OCI-LY7 (cell line): Measurements from ENCODE around the gene GRIK2. TPM values are rescaled to one million over a fixed set of nuclear protein-coding genes. Genes with fewer than 3 reads are reported as not detected.
"Not testable (repeated sequence)": the region's sequence is repeated elsewhere in the genome, so short reads cannot be mapped to it uniquely, and the experiment has no call there.

Source experiments
- BruUV-seq: library from RNA; stranded (reverse); fragments of 400-500 nt; replicated peaks from 2 replicates; lab custom pipeline; 2021; lab: Mats Ljungman, UMichigan
- CTCF ChIA-PET: fragments of 300-600 bp; sonication (Branson Sonifier 250); formaldehyde crosslinking; loops from one replicate; lab custom pipeline; 2022; ENCODE audit warnings: antibody characterized with exemption; ENCODE audit not compliant: unreplicated experiment; lab: Charles Lee
- POLR2A ChIA-PET: fragments of 300-600 bp; sonication (Branson Sonifier 250); formaldehyde crosslinking; loops from one replicate; lab custom pipeline; 2022; ENCODE audit warnings: antibody characterized with exemption; lab: Charles Lee
- DNase-seq: peaks from one replicate; pipeline ENCODE4 v3.0.0-alpha.2; 2015; ENCODE audit warnings: low spot score
- H2AFZ ChIP-seq: fragments of 200-600 bp; sonication (generic), shearing (Covaris generic); 2 replicates; pipeline ENCODE4 v1.6.1; 2014; ENCODE audit warnings: mild to moderate bottlenecking, antibody characterized with exemption, low read length, moderate library complexity
- H3K27ac ChIP-seq: fragments of 200-600 bp; sonication (generic); 2 replicates; pipeline ENCODE4 v1.5.1; 2014; ENCODE audit warnings: mixed run types, low read depth, mild to moderate bottlenecking, moderate library complexity, low read length, inconsistent platforms; ENCODE audit not compliant: poor library complexity, severe bottlenecking
- H3K36me3 ChIP-seq: fragments of 200-600 bp; sonication (generic); 2 replicates; pipeline ENCODE4 v1.6.1; 2014; ENCODE audit warnings: mild to moderate bottlenecking, antibody characterized with exemption, low read length, moderate library complexity, mixed read lengths; ENCODE audit not compliant: insufficient read depth
- H3K4me1 ChIP-seq: fragments of 200-600 bp; sonication (generic); 2 replicates; pipeline ENCODE4 v1.5.1; 2014; ENCODE audit warnings: mild to moderate bottlenecking, low read length; ENCODE audit not compliant: insufficient read depth, poor library complexity, severe bottlenecking
- H3K4me2 ChIP-seq: fragments of 200-600 bp; sonication (generic); 2 replicates; pipeline ENCODE4 v1.6.1; 2014; ENCODE audit warnings: mild to moderate bottlenecking, low read length
- H3K4me3 ChIP-seq: fragments of 200-600 bp; sonication (generic); 2 replicates; pipeline ENCODE4 v1.5.1; 2014; ENCODE audit warnings: mild to moderate bottlenecking, low read depth, low read length; ENCODE audit not compliant: poor library complexity, severe bottlenecking
- H3K79me2 ChIP-seq: fragments of 200-600 bp; sonication (generic); 2 replicates; pipeline ENCODE4 v1.6.1; 2016; ENCODE audit warnings: low read depth, mild to moderate bottlenecking, low read length, moderate library complexity, mixed read lengths; ENCODE audit not compliant: insufficient read depth
- H3K9me2 ChIP-seq: fragments of 200-600 bp; sonication (generic); 2 replicates; pipeline ENCODE4 v1.6.1; 2016; ENCODE audit warnings: mild to moderate bottlenecking, low read length, mixed read lengths; ENCODE audit not compliant: insufficient read depth
- H3K9me3 ChIP-seq: fragments of 200-600 bp; sonication (generic); 2 replicates; pipeline ENCODE4 v1.6.1; 2014; ENCODE audit warnings: mild to moderate bottlenecking, mixed run types, low read length, mixed read lengths
- H4K20me1 ChIP-seq: fragments of 200-600 bp; sonication (generic); 2 replicates; pipeline ENCODE4 v1.6.1; 2014; ENCODE audit warnings: mild to moderate bottlenecking, antibody characterized with exemption, low read length, moderate library complexity, mixed read lengths; ENCODE audit not compliant: insufficient read depth
- EZH2phosphoT487 ChIP-seq: fragments of 200-600 bp; sonication (generic); IDR thresholded peaks from 2 replicates; pipeline ENCODE4 v1.6.1; 2018; ENCODE audit warnings: low read depth, borderline replicate concordance, mild to moderate bottlenecking, mixed run types, antibody characterized with exemption, low read length, moderate library complexity, mixed read lengths
- intact Hi-C: fragments of 100-400 bp; cut with micrococcal nuclease; formaldehyde crosslinking; loops from one replicate; pipeline ENCODE4 v1.10.0; 2022; ENCODE audit not compliant: unreplicated experiment
- total RNA-seq, 2 experiments: library from RNA; depleted of rRNA in 1 of 2; stranded (reverse); fragments of >200 nt in 1 of 2; shearing (Covaris generic) in 1 of 2; gene quantifications; 2 replicates each; pipeline ENCODE4 v1.2.3, GENCODE V29; 2014 to 2022
- TF ChIP-seq, protein P1 (sequence below): fragments of 200-600 bp; sonication (generic); conservative IDR thresholded peaks from 2 replicates; pipeline ENCODE4 v1.5.1; 2014; ENCODE audit warnings: mild to moderate bottlenecking, antibody characterized with exemption, low read length, moderate library complexity, mixed read lengths

Gene GRIK2
- total RNA-seq, 2 experiments from 2014 or later: not detected

GRCh38 chr6:101379926-101380325 lies 13.6 kb upstream of the GRIK2 start:
- Histone ChIP-seq H3K79me2 (no peaks in the 10 kb centered on the region), H3K9me2 (no peaks in the 10 kb centered on the region), H3K9me3 (no peaks in the 10 kb centered on the region), H4K20me1 (no peaks in the 10 kb centered on the region), H3K4me2 (no peak overlapping the region), H3K4me3 (no peak overlapping the region), H3K4me1 (no peaks in the 10 kb centered on the region), H2AFZ (no peak overlapping the region), H3K27ac (no peak overlapping the region), H3K36me3 (no peaks in the 10 kb centered on the region)
- intact Hi-C loops: no loop called here
- POLR2A ChIA-PET: interaction anchor here (0.7 kb wide), 1 partner anchor 1856 kb away, joined by 3 read pairs; no protein-coding TSS in a partner anchor
- DNase-seq: no peak
- no TSS peak for BruUV-seq
- TF ChIP-seq, protein P1, sequence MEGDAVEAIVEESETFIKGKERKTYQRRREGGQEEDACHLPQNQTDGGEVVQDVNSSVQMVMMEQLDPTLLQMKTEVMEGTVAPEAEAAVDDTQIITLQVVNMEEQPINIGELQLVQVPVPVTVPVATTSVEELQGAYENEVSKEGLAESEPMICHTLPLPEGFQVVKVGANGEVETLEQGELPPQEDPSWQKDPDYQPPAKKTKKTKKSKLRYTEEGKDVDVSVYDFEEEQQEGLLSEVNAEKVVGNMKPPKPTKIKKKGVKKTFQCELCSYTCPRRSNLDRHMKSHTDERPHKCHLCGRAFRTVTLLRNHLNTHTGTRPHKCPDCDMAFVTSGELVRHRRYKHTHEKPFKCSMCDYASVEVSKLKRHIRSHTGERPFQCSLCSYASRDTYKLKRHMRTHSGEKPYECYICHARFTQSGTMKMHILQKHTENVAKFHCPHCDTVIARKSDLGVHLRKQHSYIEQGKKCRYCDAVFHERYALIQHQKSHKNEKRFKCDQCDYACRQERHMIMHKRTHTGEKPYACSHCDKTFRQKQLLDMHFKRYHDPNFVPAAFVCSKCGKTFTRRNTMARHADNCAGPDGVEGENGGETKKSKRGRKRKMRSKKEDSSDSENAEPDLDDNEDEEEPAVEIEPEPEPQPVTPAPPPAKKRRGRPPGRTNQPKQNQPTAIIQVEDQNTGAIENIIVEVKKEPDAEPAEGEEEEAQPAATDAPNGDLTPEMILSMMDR: no peak
- no peak for TF ChIP-seq EZH2phosphoT487
- CTCF ChIA-PET: no interaction called here

- ChIA-PET POLR2A (interaction anchor here (1.2 to 1.4 kb wide), 2 partner anchors 8 to 14 kb away, joined by 4 to 7 read pairs; no protein-coding TSS in a partner anchor), CTCF (no interaction called here)
- no peak for TF ChIP-seq EZH2phosphoT487
- TF ChIP-seq, protein P1: no peak
- intact Hi-C loops: no loop called here
- Histone ChIP-seq H3K36me3 (no peaks in the 10 kb centered on the region), H3K4me2 (no peak overlapping the region), H3K4me1 (no peaks in the 10 kb centered on the region), H3K27ac (no peak overlapping the region), H3K79me2 (no peaks in the 10 kb centered on the region), H3K9me2 (no peaks in the 10 kb centered on the region), H4K20me1 (no peaks in the 10 kb centered on the region), H2AFZ (no peak overlapping the region), H3K9me3 (no peaks in the 10 kb centered on the region), H3K4me3 (no peak overlapping the region)
- no TSS peak for BruUV-seq
- DNase-seq: no peak
Observed at GRCh38 chr6:101380897-101381630, 12.4 kb upstream of the GRIK2 start.

- H3K79me2 ChIP-seq, H3K9me3 ChIP-seq, intact Hi-C loops, H3K4me3 ChIP-seq, H2AFZ ChIP-seq, CTCF ChIA-PET, POLR2A ChIA-PET, H3K9me2 ChIP-seq, H3K36me3 ChIP-seq, H4K20me1 ChIP-seq, H3K27ac ChIP-seq, BruUV-seq, DNase-seq, H3K4me1 ChIP-seq, H3K4me2 ChIP-seq: not testable (repeated sequence)
Observed at GRCh38 chr6:101383747-101384146, 9.8 kb upstream of the GRIK2 start.
